Subcutaneous abdominal adipose tissue (tissue), 5 donors: ENCODE data around the gene CADPS.

Experiments
- H3K27ac ChIP-seq: one replicate; pipeline ENCODE4 v1.7.0; 2013; ENCODE audit warnings: low read depth, mild to moderate bottlenecking, inconsistent platforms, low read length, moderate library complexity
- H3K27me3 ChIP-seq, 5 donors: one replicate each; pipeline ENCODE4 v1.7.0; 2013; ENCODE audit warnings: low read length in 5 of 5, inconsistent platforms in 1 of 5; ENCODE audit not compliant: control insufficient read depth in 5 of 5, insufficient read depth in 4 of 5
- H3K36me3 ChIP-seq, 5 donors: one replicate each; pipeline ENCODE4 v1.7.0; 2013; ENCODE audit warnings: low read length in 5 of 5; ENCODE audit not compliant: control insufficient read depth in 5 of 5, insufficient read depth in 5 of 5
- H3K4me1 ChIP-seq, 5 donors: one replicate each; pipeline ENCODE4 v1.7.0; 2013; ENCODE audit warnings: low read length in 5 of 5, mild to moderate bottlenecking in 3 of 5, moderate library complexity in 1 of 5; ENCODE audit not compliant: control insufficient read depth in 5 of 5, insufficient read depth in 5 of 5
- H3K4me3 ChIP-seq, 5 donors: one replicate each; pipeline ENCODE4 v1.7.0; 2013; ENCODE audit warnings: low read length in 5 of 5, low read depth in 1 of 5
- H3K9ac ChIP-seq, 5 donors: one replicate each; pipeline ENCODE4 v1.7.0; 2013; ENCODE audit warnings: low read length in 5 of 5, mild to moderate bottlenecking in 4 of 5, moderate library complexity in 3 of 5
- H3K9me3 ChIP-seq, 5 donors: one replicate each; pipeline ENCODE4 v1.7.0; 2013; ENCODE audit warnings: low read length in 5 of 5; ENCODE audit not compliant: control insufficient read depth in 5 of 5
- donor health status: healthy.
- donor health status: healthy.
- donor health status: healthy.
- donor health status: healthy.
- donor health status: healthy.

The CADPS gene

DNA sequence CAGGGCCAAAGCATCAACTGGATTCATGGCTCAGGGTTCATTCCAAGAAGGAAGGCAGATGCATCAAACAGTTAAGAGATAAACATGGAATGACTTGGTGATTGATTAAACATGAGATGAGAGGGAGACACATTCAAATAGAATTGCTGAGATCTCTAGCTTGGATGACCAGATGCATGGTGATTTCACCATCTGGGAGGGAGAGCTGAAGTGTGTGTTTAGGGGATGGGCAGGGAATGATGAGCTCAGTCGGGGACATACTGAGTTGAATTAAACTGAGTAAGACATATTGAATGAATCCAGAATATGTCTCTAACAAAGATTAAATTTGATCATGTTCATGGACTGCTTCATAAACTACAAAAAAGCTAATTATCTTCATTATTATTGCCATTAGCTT lies 35.5 kb downstream of the CADPS start:
- Histone ChIP-seq H3K4me3 (no peak overlapping the region), H3K9me3 (no peaks in the 10 kb centered on the region), H3K27ac (no peak overlapping the region), H3K4me1 (no peaks in the 10 kb centered on the region), H3K9ac (no peak overlapping the region), H3K36me3 (no peaks in the 10 kb centered on the region), H3K27me3 (no peaks in the 10 kb centered on the region)

DNA sequence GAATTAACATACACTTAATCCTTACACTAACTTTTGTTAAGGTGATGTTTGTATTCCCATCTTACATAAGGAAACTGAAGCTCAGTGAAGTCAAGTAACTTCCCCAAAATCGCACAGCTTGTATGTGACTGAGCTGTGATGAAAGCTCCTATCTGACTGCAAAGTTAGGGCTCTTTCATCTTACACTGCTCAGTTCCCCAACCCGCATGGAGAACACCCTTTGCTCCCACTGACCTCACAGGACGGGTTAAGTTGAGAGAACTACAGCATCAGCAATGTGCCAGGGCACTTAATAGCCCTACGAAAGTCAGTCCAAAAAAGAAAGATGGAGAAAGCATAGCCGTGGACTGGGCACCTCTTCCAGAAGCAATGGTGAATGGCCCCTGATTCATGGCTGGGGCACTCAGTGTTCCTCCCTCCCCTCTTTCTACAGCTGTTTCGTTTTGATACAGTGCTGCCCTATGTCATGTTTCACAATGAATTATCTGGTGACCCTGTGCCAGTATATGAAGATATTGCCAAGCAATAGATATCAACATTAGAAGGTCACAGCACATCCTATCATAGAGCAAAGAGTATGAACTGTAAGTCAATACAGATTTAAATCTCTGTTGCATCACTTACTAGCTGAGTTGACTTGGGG lies 38.0 kb downstream of the CADPS start:
- Histone ChIP-seq H3K27ac (no peak overlapping the region), H3K4me1 (no peaks in the 10 kb centered on the region), H3K4me3 (no peak overlapping the region), H3K36me3 (no peaks in the 10 kb centered on the region), H3K27me3 (no peaks in the 10 kb centered on the region), H3K9ac (no peak overlapping the region), H3K9me3 (no peaks in the 10 kb centered on the region)

DNA sequence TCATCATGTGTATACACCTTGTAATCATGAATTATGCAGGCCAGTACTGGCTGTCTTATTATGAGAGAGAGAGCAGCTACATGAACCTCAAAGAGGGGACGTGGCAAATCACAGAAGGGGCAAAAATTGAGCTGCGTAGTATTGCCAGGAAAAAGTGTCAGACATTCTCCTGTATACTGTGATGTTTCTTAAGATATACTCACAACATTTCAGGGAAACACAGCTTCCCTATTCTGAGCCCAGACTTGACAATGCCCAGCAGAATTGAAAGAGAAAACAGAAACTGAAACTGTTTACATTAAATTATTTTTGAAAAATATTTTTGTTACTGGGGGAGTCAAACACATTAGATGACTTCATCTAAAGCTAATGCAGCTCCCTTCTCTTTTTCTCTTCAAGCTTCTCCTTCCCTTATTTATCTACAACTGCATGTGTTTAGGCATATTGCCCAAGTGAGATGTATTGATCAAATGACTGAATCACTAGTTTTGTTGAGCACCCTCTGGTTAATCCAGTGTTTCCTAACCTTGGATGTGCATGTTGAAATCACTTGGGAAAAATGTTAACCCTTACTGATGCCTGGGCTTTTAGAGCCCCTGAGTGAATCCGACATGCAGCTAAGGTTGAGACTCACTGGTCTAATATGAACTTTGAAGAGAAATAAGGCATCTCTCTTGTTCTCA lies 39.5 kb downstream of the CADPS start:
- Histone ChIP-seq H3K27ac (no peak overlapping the region), H3K9ac (no peak overlapping the region), H3K27me3 (no peaks in the 10 kb centered on the region), H3K36me3 (no peaks in the 10 kb centered on the region), H3K4me3 (no peak overlapping the region), H3K9me3 (no peaks in the 10 kb centered on the region), H3K4me1 (no peaks in the 10 kb centered on the region)

DNA sequence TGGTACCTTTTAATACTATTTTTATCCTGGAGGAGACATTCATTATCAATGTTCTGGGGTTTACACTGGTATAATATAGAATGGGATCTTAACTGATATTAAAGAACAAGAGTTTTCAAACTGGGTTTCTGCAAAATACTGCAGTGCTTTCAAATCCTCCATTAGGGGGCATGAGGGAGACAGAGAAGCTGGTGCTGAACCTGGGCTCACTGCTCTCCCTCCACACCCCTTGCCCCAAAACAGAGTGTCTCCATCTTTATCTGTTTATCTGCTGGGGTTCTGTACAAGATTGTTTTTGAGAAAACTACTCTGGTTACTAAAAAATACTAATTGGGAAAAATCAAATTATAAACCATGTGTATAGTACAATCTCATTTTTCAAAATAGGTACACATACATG lies 41.7 kb downstream of the CADPS start:
- Histone ChIP-seq H3K9ac (no peak overlapping the region), H3K4me3 (no peak overlapping the region), H3K36me3 (no peaks in the 10 kb centered on the region), H3K9me3 (no peaks in the 10 kb centered on the region), H3K27ac (no peak overlapping the region), H3K27me3 (no peaks in the 10 kb centered on the region), H3K4me1 (no peaks in the 10 kb centered on the region)

DNA sequence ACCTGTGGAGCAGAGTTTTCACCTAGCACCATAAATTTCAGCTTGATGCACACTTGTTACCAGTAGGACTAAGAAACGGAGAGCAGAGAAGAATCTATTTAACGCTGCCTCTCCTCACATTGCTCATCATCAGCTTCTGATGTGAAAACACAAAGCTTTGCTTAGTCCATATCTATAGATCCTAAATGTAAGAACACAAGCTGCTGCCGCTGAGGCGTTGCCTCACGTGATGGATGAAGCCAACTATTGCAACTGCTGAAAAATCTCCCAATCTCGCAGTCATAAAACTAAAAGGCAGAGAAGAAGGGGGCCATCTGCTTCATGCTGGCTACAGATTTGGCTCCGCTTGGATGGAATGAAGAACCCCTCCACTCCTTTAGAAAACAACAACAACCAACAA lies 42.7 kb downstream of the CADPS start:
- Histone ChIP-seq H3K27me3 (no peaks in the 10 kb centered on the region), H3K4me1 (no peaks in the 10 kb centered on the region)

DNA sequence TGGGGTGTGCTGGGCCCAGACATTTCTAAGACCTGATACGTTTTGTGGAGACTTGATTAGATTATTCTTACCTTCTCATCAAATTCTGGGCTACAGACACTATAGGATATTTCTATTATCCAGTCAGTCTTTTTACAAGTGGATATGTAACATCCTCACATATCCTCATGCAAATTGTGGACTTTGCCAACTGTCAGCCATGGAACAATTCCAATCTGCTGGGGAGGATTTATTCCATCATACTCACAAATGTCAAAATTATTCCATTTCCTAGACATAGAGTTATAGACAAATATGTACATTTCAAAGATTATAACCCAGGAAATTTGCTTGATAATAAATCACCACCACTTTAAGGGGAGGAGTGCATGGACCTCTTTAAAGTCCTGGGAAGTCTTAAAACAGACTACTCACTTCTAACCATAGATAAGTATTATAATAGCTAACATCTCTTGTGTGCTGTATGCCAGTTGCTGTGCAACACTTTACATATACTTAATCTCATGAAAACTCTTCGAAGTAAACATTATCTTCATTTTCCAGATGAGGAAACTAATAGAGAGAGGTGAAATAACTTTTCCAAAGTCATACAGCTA lies 44.4 kb downstream of the CADPS start:
- no peaks in the 10 kb centered on the region for H3K27me3 ChIP-seq
- no peaks in the 10 kb centered on the region for H3K4me1 ChIP-seq
- no peak overlapping the region for H3K9ac ChIP-seq

More for the DNA sequence above, 42.7 kb downstream of the CADPS start:
- H3K27ac ChIP-seq: no peak overlapping the region
- no peaks in the 10 kb centered on the region for H3K9me3 ChIP-seq
- H3K4me3 ChIP-seq: no peak overlapping the region
- no peaks in the 10 kb centered on the region for H3K36me3 ChIP-seq
- no peak overlapping the region for H3K9ac ChIP-seq

DNA sequence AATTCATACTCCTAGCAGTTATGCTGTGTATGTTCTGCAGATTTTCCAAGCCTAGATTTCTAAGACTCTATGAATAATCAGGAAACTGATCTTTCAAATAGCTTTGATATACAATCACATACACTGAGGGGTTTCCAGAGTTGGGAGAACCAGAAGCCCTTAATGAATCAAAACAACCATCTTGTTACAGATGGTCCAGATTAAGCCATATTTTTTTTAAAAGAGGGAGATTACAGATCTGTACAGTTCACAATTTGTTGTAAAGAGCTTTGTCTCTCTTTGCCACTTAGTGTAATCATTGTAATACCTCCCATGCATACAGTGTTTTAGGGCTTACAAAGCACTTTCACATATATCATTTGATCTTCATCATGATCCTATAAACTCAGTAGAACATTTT lies 47.7 kb downstream of the CADPS start:
- H3K4me3 ChIP-seq: no peak overlapping the region
- no peaks in the 10 kb centered on the region for H3K4me1 ChIP-seq
- no peaks in the 10 kb centered on the region for H3K27me3 ChIP-seq
- H3K36me3 ChIP-seq: no peaks in the 10 kb centered on the region
- no peak overlapping the region for H3K27ac ChIP-seq
- no peaks in the 10 kb centered on the region for H3K9me3 ChIP-seq
- H3K9ac ChIP-seq: no peak overlapping the region

More for the DNA sequence above, 44.4 kb downstream of the CADPS start:
- Histone ChIP-seq H3K27ac (no peak overlapping the region), H3K36me3 (no peaks in the 10 kb centered on the region), H3K9me3 (no peaks in the 10 kb centered on the region), H3K4me3 (no peak overlapping the region)

DNA sequence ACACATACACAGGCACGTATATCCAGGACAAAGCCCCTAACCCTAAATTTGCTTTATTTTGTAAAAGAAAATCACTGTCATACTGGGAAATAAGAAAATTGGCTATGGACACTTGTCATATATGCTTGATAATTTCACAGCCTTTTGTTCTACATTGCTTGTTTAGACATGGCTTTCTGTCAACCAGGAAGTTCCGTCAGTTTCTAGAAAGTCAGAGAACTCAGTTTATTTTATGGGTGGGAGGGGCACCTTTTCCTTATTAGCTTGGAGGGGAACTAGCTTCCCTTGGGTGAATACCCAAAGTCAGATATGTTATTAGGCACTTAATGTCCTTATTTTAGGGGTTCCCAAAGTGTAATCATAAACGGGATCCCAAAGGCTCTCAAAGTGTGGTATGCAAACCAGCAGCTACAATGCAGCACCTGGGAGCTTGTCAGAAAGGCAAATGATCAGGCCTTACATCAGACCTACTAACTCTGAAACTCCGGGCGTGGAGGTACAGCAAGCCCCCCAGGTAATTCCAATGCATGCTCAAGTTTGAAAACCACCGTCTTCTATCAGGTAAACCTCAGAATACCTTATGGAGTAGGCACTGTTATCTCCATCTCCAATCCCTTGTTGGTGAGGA lies 50.1 kb downstream of the CADPS start:
- no peak overlapping the region for H3K9ac ChIP-seq
- H3K4me1 ChIP-seq: no peaks in the 10 kb centered on the region
- H3K36me3 ChIP-seq: no peaks in the 10 kb centered on the region
- H3K4me3 ChIP-seq: no peak overlapping the region
- H3K27ac ChIP-seq: no peak overlapping the region
- no peaks in the 10 kb centered on the region for H3K27me3 ChIP-seq
- no peaks in the 10 kb centered on the region for H3K9me3 ChIP-seq

DNA sequence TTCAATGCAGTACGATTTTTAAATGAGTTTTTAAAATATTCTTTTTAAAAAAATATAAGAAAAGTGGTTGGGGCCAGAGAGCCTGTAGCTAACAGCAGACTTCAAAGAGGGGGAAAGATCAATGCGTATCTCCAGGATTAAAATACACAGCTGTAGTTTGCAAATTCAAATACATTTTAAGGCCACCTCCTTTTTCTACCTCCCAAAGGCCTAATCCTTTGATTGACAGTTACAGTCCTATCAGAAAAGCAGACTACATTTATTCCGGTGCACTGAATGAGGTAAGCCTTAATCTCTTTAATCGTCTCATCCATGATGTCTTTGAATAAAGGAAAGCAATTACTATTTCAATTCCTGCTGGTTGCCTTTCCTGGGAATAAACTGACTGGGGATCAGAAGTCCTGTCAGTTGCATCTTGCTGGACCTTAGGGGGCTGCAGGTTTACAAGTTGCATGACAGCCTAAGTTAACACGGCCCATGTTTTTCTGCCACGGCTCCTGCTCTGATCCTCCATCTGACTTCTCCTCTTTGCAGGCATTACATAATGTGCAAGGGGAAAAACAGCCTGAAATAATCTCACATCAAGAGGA lies 51.7 kb downstream of the CADPS start:
- Histone ChIP-seq H3K9ac (no peak overlapping the region), H3K9me3 (no peaks in the 10 kb centered on the region), H3K4me1 (no peaks in the 10 kb centered on the region), H3K27ac (no peak overlapping the region), H3K4me3 (no peak overlapping the region), H3K27me3 (no peaks in the 10 kb centered on the region), H3K36me3 (no peaks in the 10 kb centered on the region)

DNA sequence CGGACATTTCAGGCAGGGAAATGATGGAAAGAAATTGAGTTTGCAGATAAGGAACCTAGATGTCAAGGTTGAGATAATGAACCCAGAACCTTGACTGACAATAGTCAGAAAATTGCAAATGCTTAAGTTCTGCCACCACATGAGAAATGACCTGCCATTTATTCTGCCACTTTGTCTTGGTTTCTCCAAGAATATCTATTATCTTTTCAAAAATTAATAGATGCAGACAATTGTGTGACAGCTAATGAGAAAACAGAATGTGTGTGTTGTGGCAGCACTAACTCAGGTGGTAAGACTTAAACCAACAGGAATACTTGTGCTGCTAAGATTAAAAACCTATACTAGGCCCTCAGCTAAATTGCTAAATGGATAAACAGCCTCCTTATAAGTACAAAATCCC lies 52.3 kb downstream of the CADPS start:
- Histone ChIP-seq H3K27ac (no peak overlapping the region), H3K27me3 (no peaks in the 10 kb centered on the region), H3K4me3 (no peak overlapping the region), H3K4me1 (no peaks in the 10 kb centered on the region), H3K9ac (no peak overlapping the region), H3K9me3 (no peaks in the 10 kb centered on the region), H3K36me3 (no peaks in the 10 kb centered on the region)
